GM12801 (cell line): ENCODE results near the gene JAKMIP1.

Experiments
- TF ChIP-seq, protein P1 (sequence below): IDR thresholded peaks from one replicate; pipeline ENCODE4 v1.5.1; 2011; ENCODE audit warnings: control low read depth; ENCODE audit not compliant: insufficient read length; ENCODE audit errors: extremely low read depth

The JAKMIP1 gene

DNA sequence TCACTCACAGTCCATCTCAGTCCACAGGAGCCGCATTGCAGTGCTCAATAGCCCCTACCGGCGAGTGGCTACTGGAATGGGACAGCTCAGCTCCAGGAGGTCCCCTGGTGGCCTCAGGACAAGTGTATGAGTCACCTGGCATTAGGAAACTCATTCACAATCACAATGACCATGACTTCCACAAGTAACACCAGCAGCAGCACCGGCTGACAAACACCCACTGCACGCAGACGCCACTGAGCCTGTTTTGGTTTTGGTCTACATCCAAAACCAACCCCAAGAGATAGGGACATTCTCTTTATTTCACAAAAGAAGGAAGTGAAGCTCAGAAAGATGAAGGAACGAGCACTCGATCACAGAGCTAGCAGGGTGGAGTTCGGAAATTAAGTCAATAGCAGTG is 8.1 kb downstream of the JAKMIP1 start:
- TF ChIP-seq, protein P1, sequence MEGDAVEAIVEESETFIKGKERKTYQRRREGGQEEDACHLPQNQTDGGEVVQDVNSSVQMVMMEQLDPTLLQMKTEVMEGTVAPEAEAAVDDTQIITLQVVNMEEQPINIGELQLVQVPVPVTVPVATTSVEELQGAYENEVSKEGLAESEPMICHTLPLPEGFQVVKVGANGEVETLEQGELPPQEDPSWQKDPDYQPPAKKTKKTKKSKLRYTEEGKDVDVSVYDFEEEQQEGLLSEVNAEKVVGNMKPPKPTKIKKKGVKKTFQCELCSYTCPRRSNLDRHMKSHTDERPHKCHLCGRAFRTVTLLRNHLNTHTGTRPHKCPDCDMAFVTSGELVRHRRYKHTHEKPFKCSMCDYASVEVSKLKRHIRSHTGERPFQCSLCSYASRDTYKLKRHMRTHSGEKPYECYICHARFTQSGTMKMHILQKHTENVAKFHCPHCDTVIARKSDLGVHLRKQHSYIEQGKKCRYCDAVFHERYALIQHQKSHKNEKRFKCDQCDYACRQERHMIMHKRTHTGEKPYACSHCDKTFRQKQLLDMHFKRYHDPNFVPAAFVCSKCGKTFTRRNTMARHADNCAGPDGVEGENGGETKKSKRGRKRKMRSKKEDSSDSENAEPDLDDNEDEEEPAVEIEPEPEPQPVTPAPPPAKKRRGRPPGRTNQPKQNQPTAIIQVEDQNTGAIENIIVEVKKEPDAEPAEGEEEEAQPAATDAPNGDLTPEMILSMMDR, result no peak

DNA sequence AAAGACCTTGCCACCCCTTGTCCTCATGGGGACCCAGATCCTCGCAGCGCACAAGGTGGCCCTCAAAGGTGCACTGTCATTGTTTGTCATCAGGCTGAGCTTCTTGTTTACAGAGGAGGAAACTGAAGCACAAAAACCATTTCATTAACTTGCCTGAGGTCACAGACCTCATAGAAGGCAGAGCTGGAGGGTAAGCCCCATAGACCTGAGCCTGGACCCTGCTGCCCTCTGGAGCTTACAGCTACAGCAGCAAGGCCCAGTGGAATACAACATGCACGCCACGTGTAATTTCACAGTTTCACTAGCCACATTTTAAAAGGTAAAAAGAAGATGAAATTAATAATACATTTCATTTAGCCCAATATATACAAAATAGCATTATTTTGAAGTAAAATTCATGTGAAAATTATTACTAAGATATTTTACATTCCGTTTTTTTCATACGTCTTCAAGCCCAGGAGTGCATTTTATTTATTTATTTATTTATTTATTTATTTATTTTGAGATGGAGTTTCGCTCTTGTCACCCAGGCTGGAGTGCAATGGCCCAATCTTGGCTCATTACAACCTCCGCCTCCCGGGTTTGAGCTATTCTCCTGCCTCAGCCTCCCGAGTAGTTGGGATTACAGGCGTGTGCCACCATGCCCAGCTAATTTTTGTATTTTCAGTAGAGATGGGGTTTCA is 8.8 kb downstream of the JAKMIP1 start:
- TF ChIP-seq, protein P1, result no peak

GRCh38 chr4:6190486-6190885 is 9.9 kb downstream of the JAKMIP1 start:
- TF ChIP-seq, protein P1, result no peak

DNA sequence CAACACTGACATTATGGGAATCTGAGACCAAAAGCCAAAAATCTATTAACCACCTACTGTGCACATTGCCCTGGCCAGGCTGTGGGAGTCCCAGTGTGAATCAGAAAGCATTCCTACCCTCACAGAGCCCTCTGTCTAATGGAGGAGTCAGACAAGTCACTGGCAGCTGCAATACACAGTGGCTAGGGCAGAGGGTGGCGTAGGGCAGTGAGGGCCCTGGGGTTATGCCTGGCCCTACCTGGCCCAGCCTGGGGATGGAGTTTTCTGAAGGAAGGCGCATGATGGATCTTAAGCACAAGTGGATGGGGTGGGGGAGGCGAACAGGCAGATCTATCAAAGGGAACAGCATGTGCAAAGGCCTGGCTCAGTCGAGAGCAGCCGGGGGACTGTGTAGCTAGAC is 10.8 kb downstream of the JAKMIP1 start:
- TF ChIP-seq, protein P1, result no peak

- TF ChIP-seq, protein P1, result no peak
Measured at GRCh38 chr4:6188687-6189305, 11.6 kb downstream of the JAKMIP1 start.

DNA sequence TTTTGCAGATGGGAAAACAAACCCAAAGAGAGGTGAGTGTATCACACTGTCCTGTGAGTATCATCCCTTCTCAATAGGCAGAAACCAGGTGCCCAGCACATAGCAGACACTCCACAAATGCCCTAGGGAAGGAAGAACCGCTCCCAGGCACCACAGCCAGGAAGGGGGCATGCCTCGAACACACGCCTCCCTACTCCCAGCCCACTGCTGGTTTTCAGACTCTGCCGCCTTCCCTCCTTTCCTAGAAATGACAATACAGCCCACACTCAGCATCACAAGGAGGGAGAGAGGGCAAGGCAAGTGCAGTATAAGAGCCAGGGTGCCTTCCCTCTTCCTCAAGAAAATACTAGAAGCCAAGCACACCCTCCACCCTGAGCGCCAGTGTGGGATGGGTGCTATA is 16.2 kb downstream of the JAKMIP1 start:
- TF ChIP-seq, protein P1, result no peak

- TF ChIP-seq, protein P1, result no peak
Measured at GRCh38 chr4:6183740-6184139, 16.6 kb downstream of the JAKMIP1 start.
